CD4-positive, alpha-beta T cell treated with Interleukin-6 for 4 hours (primary cell): Measurements from ENCODE around the gene ACP3.
"Not testable (repeated sequence)": the region's sequence is repeated elsewhere in the genome, so short reads cannot be mapped to it uniquely, and the experiment has no call there.

Experiments
- DNase-seq: peaks from one replicate; pipeline ENCODE4 v3.0.0-alpha.2; 2020; ENCODE audit warnings: mixed read lengths

The ACP3 gene

GRCh38 chr3:132317229-132317948 lies at the start of gene ACP3:
TSS of gene ACP3 (plus strand) at chr3:132317407. CDS start at chr3:132317457, 50 bp downstream.
- DNase-seq: no peak

- no peak for DNase-seq
Measured at GRCh38 chr3:132268956-132269355, 48.3 kb upstream of the ACP3 start.

GRCh38 chr3:132273036-132273435 lies 44.2 kb upstream of the ACP3 start:
- no peak for DNase-seq

- DNase-seq: no peak
Measured at GRCh38 chr3:132276228-132276906, 40.8 kb upstream of the ACP3 start.

- no peak for DNase-seq
Measured at GRCh38 chr3:132279030-132279429, 38.2 kb upstream of the ACP3 start.

- DNase-seq: no peak
Measured at GRCh38 chr3:132283440-132283839, 33.8 kb upstream of the ACP3 start.

- DNase-seq: no peak
Measured at GRCh38 chr3:132283916-132284405, 33.2 kb upstream of the ACP3 start.

GRCh38 chr3:132284781-132285619 lies 32.2 kb upstream of the ACP3 start:
- no peak for DNase-seq

- DNase-seq: no peak
Measured at GRCh38 chr3:132285620-132285945, 31.6 kb upstream of the ACP3 start.

- no peak for DNase-seq
Measured at GRCh38 chr3:132286035-132286434, 31.2 kb upstream of the ACP3 start.

GRCh38 chr3:132288357-132288756 lies 28.9 kb upstream of the ACP3 start:
- no peak for DNase-seq

- DNase-seq: no peak
Measured at GRCh38 chr3:132289316-132289715, 27.9 kb upstream of the ACP3 start.

GRCh38 chr3:132290833-132291232 lies 26.4 kb upstream of the ACP3 start:
- DNase-seq: no peak

- DNase-seq: no peak
Measured at GRCh38 chr3:132292042-132292441, 25.2 kb upstream of the ACP3 start.

- DNase-seq: no peak
Measured at GRCh38 chr3:132293251-132293650, 24.0 kb upstream of the ACP3 start.

- no peak for DNase-seq
Measured at GRCh38 chr3:132294906-132295305, 22.3 kb upstream of the ACP3 start.

- DNase-seq: not testable (repeated sequence)
Measured at GRCh38 chr3:132303336-132304201, 13.6 kb upstream of the ACP3 start.

GRCh38 chr3:132304351-132304750 lies 12.9 kb upstream of the ACP3 start:
- not testable (repeated sequence) for DNase-seq

GRCh38 chr3:132310057-132310456 lies 7.2 kb upstream of the ACP3 start:
- DNase-seq: not testable (repeated sequence)

- no peak for DNase-seq
Measured at GRCh38 chr3:132311316-132311715, 5.9 kb upstream of the ACP3 start.

GRCh38 chr3:132311841-132312240 lies 5.4 kb upstream of the ACP3 start:
- DNase-seq: no peak

GRCh38 chr3:132315851-132316250 lies 1.4 kb upstream of the ACP3 start:
- DNase-seq: no peak

- DNase-seq: no peak
Measured at GRCh38 chr3:132318451-132318850, 1.2 kb downstream of the ACP3 start.
